WTC11 (cell line): ENCODE results near the gene MAP4K4.

Experiments used
- AFF4 ChIP-seq: sonication (generic); formaldehyde crosslinking; IDR thresholded peaks from 2 replicates; pipeline ENCODE4 v1.8.1; 2023; ENCODE audit warnings: mild to moderate bottlenecking, missing genetic modification reagents, borderline replicate concordance
- ATF3 ChIP-seq: sonication (generic); formaldehyde crosslinking; conservative IDR thresholded peaks from 2 replicates; pipeline ENCODE4 v1.8.1; 2022; ENCODE audit warnings: mild to moderate bottlenecking, missing genetic modification reagents
- CBFB ChIP-seq: sonication (generic); formaldehyde crosslinking; IDR thresholded peaks from 2 replicates; pipeline ENCODE4 v1.8.1; 2022; ENCODE audit warnings: mild to moderate bottlenecking, low read depth, missing genetic modification reagents
- CREB1 ChIP-seq: sonication (generic); formaldehyde crosslinking; IDR thresholded peaks from 2 replicates; pipeline ENCODE4 v1.8.0; 2023; ENCODE audit warnings: mild to moderate bottlenecking, missing genetic modification reagents
- CTCF ChIP-seq: fragments of 200-600 bp; IDR thresholded peaks from 2 replicates; pipeline ENCODE4 v1.8.0; 2022; ENCODE audit warnings: antibody characterized with exemption
- FOXK1 ChIP-seq: sonication (generic); formaldehyde crosslinking; IDR thresholded peaks from 2 replicates; pipeline ENCODE4 v1.8.0; 2022; ENCODE audit warnings: mild to moderate bottlenecking, moderate library complexity, missing genetic modification reagents
- RELA ChIP-seq: sonication (generic); formaldehyde crosslinking; IDR thresholded peaks from 2 replicates; pipeline ENCODE4 v1.8.1; 2022; ENCODE audit warnings: missing genetic modification reagents, mild to moderate bottlenecking, borderline replicate concordance
- SMAD4 ChIP-seq: sonication (generic); formaldehyde crosslinking; IDR thresholded peaks from 2 replicates; pipeline ENCODE4 v1.8.0; 2022; ENCODE audit warnings: mild to moderate bottlenecking, missing genetic modification reagents
- TF ChIP-seq, protein P1 (sequence below): sonication (generic); formaldehyde crosslinking; IDR thresholded peaks from 2 replicates; pipeline ENCODE4 v1.8.1; 2023; ENCODE audit warnings: mild to moderate bottlenecking, missing genetic modification reagents, moderate library complexity
- TF ChIP-seq, protein P2 (sequence below): fragments of 250-450 bp; sonication (Bioruptor Pico); IDR thresholded peaks from 2 replicates; pipeline ENCODE4 v1.9.0; 2021; ENCODE audit warnings: mild to moderate bottlenecking
- TF ChIP-seq, protein P3 (sequence below): sonication (generic); formaldehyde crosslinking; IDR thresholded peaks from 2 replicates; pipeline ENCODE4 v1.8.1; 2022; ENCODE audit warnings: low read depth, missing genetic modification reagents, borderline replicate concordance

- TF ChIP-seq CREB1 (no peak), FOXK1 (CRISPR knock-in tag) (no peak), CTCF (no peak), AFF4 (CRISPR knock-in tag) (no peak), CBFB (no peak), ATF3 (no peak), RELA (CRISPR knock-in tag) (no peak), SMAD4 (CRISPR knock-in tag) (no peak)
- TF ChIP-seq, protein P1, sequence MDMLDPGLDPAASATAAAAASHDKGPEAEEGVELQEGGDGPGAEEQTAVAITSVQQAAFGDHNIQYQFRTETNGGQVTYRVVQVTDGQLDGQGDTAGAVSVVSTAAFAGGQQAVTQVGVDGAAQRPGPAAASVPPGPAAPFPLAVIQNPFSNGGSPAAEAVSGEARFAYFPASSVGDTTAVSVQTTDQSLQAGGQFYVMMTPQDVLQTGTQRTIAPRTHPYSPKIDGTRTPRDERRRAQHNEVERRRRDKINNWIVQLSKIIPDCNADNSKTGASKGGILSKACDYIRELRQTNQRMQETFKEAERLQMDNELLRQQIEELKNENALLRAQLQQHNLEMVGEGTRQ (CRISPR knock-in tag): no peak
- TF ChIP-seq, protein P2, sequence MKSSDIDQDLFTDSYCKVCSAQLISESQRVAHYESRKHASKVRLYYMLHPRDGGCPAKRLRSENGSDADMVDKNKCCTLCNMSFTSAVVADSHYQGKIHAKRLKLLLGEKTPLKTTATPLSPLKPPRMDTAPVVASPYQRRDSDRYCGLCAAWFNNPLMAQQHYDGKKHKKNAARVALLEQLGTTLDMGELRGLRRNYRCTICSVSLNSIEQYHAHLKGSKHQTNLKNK (CRISPR knock-in tag): no peak
- TF ChIP-seq, protein P3, sequence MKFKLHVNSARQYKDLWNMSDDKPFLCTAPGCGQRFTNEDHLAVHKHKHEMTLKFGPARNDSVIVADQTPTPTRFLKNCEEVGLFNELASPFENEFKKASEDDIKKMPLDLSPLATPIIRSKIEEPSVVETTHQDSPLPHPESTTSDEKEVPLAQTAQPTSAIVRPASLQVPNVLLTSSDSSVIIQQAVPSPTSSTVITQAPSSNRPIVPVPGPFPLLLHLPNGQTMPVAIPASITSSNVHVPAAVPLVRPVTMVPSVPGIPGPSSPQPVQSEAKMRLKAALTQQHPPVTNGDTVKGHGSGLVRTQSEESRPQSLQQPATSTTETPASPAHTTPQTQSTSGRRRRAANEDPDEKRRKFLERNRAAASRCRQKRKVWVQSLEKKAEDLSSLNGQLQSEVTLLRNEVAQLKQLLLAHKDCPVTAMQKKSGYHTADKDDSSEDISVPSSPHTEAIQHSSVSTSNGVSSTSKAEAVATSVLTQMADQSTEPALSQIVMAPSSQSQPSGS (CRISPR knock-in tag): no peak
Observed at GRCh38 chr2:101771227-101771902, 73.9 kb downstream of the MAP4K4 start.
